Peyer's patch (tissue), 4 donors: Measurements from ENCODE around the gene MAGI2.

ENCODE experiments used
- POLR2A ChIP-seq, 2 donors: fragments of 450-650 bp; IDR thresholded peaks; one replicate each; pipeline ENCODE4 v1.5.1; 2017; ENCODE audit warnings: antibody characterized with exemption in 2 of 2, mild to moderate bottlenecking in 2 of 2, moderate library complexity in 2 of 2
- TF ChIP-seq, protein P1 (sequence below), 6 experiments: fragments of 450-650 bp in 4 of 6; fragments of 200-600 bp in 2 of 6; sonication (generic) in 1 of 6; IDR thresholded peaks; one replicate each; pipeline ENCODE4 v1.5.1; 2017 to 2019; ENCODE audit warnings: antibody characterized with exemption in 6 of 6, mild to moderate bottlenecking in 3 of 6, moderate library complexity in 1 of 6

DNA sequence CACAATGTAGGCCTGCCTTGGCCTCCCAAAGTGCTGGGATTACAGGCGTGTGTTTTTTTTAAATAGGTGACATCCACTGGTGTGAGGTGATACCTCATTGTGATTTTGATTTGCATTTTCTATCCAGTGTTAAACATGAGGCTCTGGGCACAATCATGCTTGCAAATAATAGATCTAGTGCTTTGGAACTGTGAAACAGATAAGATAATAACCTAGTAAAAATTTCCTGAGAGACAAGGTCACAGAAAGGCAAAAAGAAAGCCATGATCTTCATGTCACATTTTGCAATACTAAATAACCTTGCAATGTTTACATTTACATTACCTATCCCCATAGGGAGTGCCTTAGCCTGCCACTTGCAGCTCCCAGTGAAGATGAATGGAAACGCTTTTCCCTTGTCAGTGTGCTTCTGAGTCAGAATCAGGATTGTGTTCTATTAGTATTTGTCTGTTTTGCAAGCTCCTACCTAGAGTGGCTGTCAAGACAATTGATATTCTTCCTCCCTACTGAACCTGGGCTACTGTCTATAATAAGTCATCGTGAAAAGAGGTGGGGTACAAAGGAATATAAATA lies 1398.4 kb downstream of the MAGI2 start:
- TF ChIP-seq, protein P1, sequence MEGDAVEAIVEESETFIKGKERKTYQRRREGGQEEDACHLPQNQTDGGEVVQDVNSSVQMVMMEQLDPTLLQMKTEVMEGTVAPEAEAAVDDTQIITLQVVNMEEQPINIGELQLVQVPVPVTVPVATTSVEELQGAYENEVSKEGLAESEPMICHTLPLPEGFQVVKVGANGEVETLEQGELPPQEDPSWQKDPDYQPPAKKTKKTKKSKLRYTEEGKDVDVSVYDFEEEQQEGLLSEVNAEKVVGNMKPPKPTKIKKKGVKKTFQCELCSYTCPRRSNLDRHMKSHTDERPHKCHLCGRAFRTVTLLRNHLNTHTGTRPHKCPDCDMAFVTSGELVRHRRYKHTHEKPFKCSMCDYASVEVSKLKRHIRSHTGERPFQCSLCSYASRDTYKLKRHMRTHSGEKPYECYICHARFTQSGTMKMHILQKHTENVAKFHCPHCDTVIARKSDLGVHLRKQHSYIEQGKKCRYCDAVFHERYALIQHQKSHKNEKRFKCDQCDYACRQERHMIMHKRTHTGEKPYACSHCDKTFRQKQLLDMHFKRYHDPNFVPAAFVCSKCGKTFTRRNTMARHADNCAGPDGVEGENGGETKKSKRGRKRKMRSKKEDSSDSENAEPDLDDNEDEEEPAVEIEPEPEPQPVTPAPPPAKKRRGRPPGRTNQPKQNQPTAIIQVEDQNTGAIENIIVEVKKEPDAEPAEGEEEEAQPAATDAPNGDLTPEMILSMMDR (IDR thresholded peaks at IDR 0.05) = no peak
- TF ChIP-seq POLR2A (IDR thresholded peaks at IDR 0.05) = no peak
